Neural crest cell (in vitro differentiated cells): ENCODE data around the gene YIPF2. TPM values are rescaled to one million over a fixed set of nuclear protein-coding genes. Genes with fewer than 3 reads are reported as not detected.

ENCODE experiments used
- DNase-seq: peaks from one replicate; pipeline ENCODE4 v3.0.0; 2021; ENCODE audit warnings: low read depth, mixed read lengths, low spot score
- H3K27ac Mint-ChIP-seq: one replicate; pipeline ENCODE4 v1.8.0; 2021; ENCODE audit warnings: mild to moderate bottlenecking, mixed read lengths; ENCODE audit not compliant: unreplicated experiment
- H3K27me3 Mint-ChIP-seq: 2 replicates; pipeline ENCODE4 v1.8.0; 2021; ENCODE audit warnings: low read depth, mild to moderate bottlenecking, mixed read lengths
- H3K36me3 Mint-ChIP-seq: 2 replicates; pipeline ENCODE4 v1.8.0; 2021; ENCODE audit warnings: low read depth, mild to moderate bottlenecking, mixed read lengths
- H3K4me1 Mint-ChIP-seq: 2 replicates; pipeline ENCODE4 v1.8.0; 2021; ENCODE audit warnings: mixed read lengths
- H3K4me3 Mint-ChIP-seq: one replicate; pipeline ENCODE4 v1.8.0; 2021; ENCODE audit warnings: mild to moderate bottlenecking, mixed read lengths
- H3K9me3 Mint-ChIP-seq: 2 replicates; pipeline ENCODE4 v1.8.0; 2021; ENCODE audit warnings: mixed read lengths
- total RNA-seq: library from RNA; stranded (reverse); gene quantifications from 2 replicates; pipeline ENCODE4 v1.2.1, GENCODE V29; 2021
- TF ChIP-seq, protein P1 (sequence below): fragments of 200-600 bp; sonication (generic); conservative IDR thresholded peaks from 2 replicates; pipeline ENCODE4 v1.5.0; 2021; ENCODE audit warnings: antibody characterized with exemption, mild to moderate bottlenecking

Gene YIPF2
- total RNA-seq, 1 donor from 2014 or later = 22.0 TPM

GRCh38 chr19:10929402-10929794 lies 959 bp upstream of the YIPF2 start:
- Mint-ChIP-seq H3K4me1 (peaks cover 16% of the 10 kb centered on the region), H3K4me3 (peak overlapping the region; percentile 85), H3K9me3 (no peaks in the 10 kb centered on the region), H3K27ac (no peak overlapping the region), H3K36me3 (no peaks in the 10 kb centered on the region), H3K27me3 (peaks cover 5% of the 10 kb centered on the region)
- no peak for DNase-seq
- TF ChIP-seq, protein P1, sequence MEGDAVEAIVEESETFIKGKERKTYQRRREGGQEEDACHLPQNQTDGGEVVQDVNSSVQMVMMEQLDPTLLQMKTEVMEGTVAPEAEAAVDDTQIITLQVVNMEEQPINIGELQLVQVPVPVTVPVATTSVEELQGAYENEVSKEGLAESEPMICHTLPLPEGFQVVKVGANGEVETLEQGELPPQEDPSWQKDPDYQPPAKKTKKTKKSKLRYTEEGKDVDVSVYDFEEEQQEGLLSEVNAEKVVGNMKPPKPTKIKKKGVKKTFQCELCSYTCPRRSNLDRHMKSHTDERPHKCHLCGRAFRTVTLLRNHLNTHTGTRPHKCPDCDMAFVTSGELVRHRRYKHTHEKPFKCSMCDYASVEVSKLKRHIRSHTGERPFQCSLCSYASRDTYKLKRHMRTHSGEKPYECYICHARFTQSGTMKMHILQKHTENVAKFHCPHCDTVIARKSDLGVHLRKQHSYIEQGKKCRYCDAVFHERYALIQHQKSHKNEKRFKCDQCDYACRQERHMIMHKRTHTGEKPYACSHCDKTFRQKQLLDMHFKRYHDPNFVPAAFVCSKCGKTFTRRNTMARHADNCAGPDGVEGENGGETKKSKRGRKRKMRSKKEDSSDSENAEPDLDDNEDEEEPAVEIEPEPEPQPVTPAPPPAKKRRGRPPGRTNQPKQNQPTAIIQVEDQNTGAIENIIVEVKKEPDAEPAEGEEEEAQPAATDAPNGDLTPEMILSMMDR = no peak

GRCh38 chr19:10927730-10928562 lies 493 bp downstream of the YIPF2 start:
- no peaks in the 10 kb centered on the region for H3K9me3 Mint-ChIP-seq
- peaks cover 5% of the 10 kb centered on the region for H3K27me3 Mint-ChIP-seq
- no peak for DNase-seq
- peak overlapping the region; percentile 99 for H3K4me3 Mint-ChIP-seq
- TF ChIP-seq, protein P1 = no peak
- no peak overlapping the region for H3K27ac Mint-ChIP-seq
- no peaks in the 10 kb centered on the region for H3K36me3 Mint-ChIP-seq
- H3K4me1 Mint-ChIP-seq = peaks cover 16% of the 10 kb centered on the region

GRCh38 chr19:10924597-10924996 lies 3.8 kb downstream of the YIPF2 start:
- Mint-ChIP-seq H3K9me3 (no peaks in the 10 kb centered on the region), H3K27ac (no peak overlapping the region)
- TF ChIP-seq, protein P1 = no peak

DNA sequence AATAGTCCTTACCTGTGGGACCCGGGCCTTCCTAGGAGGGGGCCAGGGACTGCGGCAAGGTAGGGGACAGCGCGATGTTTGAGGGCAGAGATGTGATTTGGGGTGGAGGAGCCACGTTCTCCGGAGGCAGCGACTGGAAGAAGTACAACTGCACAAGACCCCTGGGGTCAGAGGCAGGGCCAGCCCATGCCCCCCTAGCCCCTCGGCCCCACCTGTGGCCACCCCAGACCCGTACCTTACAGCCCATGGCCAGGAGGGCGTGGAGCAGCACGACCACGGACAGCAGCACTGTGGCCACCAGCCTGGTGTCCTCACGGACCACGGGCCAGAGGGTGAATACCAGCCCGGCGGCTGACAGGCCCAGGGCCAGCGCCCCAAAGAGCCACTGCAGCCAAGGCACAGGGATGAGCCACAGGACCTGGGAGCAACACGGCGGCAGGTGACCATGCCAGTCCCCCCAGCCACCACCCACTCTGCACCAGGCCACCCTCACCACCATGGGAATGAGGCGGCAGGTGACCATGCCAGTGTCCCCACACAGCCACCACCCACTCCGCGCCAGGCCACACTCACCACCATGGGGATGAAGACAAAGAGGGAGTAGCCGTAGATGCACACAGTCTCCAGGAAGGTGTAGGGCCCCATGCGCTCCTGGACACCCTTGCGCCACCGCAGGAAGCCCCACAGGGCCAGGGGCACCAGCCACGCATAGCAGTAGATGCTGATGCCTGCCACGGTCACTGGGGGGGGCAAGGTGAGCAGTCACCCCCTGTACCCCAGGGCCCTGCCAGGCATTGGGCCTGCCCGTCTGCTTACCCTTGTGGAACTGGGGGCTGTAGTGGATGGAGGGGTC lies 5.0 kb downstream of the YIPF2 start:
- peaks cover 3% of the 10 kb centered on the region for H3K27me3 Mint-ChIP-seq
- no peak overlapping the region for H3K27ac Mint-ChIP-seq
- H3K9me3 Mint-ChIP-seq = no peaks in the 10 kb centered on the region
- no peak overlapping the region for H3K4me3 Mint-ChIP-seq
- H3K4me1 Mint-ChIP-seq = peaks cover 13% of the 10 kb centered on the region
- TF ChIP-seq, protein P1 = no peak
- no peak for DNase-seq
- H3K36me3 Mint-ChIP-seq = no peaks in the 10 kb centered on the region

More at GRCh38 chr19:10924597-10924996, 3.8 kb downstream of the YIPF2 start:
- Mint-ChIP-seq H3K36me3 (no peaks in the 10 kb centered on the region), H3K27me3 (peaks cover 5% of the 10 kb centered on the region), H3K4me3 (peak overlapping the region; percentile 67), H3K4me1 (peaks cover 16% of the 10 kb centered on the region)
- no peak for DNase-seq

GRCh38 chr19:10922638-10923014 lies 5.8 kb downstream of the YIPF2 start:
- Mint-ChIP-seq H3K36me3 (no peaks in the 10 kb centered on the region), H3K9me3 (no peaks in the 10 kb centered on the region), H3K4me1 (peaks cover 6% of the 10 kb centered on the region), H3K27me3 (peaks cover 2% of the 10 kb centered on the region), H3K27ac (no peak overlapping the region), H3K4me3 (peak overlapping the region; percentile 63)
- DNase-seq = no peak
- TF ChIP-seq, protein P1 = no peak
